Measurements from ENCODE around the gene BSN. TPM values are rescaled to one million over a fixed set of nuclear protein-coding genes. Genes with fewer than 3 reads are reported as not detected.

BSN gene
- total and polyA plus RNA-seq, 2 donors (not counting 3 experiments of a cell fraction or from before 2014, with no cell fraction given): 0.04 to 0.27 TPM

GRCh38 chr3:49653621-49654020, 99.3 kb downstream of the BSN start:
- intact Hi-C loops (cut with micrococcal nuclease) (no loop called here), dilution Hi-C loops (cut with MboI; ENCODE audit: extremely low pct_ligation_motif_present, low sequenced_read_pairs) (no loop called here)
- H3K9me1 ChIP-seq (replicated peaks; ENCODE audit: control insufficient read depth, extremely low read depth, insufficient read depth, low read length): no peaks in the 10 kb centered on the region
- H3K4me1 ChIP-seq (ENCODE audit: control insufficient read depth, extremely low read depth, insufficient read depth, low read length): no peaks in the 10 kb centered on the region
- TF ChIP-seq MAX (IDR thresholded peaks at IDR 0.05; ENCODE audit: insufficient read depth, insufficient read length) (no peak), GATA2 (IDR thresholded peaks at IDR 0.05; ENCODE audit: insufficient read depth, insufficient read length, low read depth, low read length) (no peak), POLR2A (IDR thresholded peaks at IDR 0.05; ENCODE audit: low read depth, low read length) (no peak), CTCF (IDR thresholded peaks at IDR 0.05; ENCODE audit: extremely low read depth in 1 of 2, insufficient read depth in 1 of 2, low read depth in 1 of 2, low read length in 2 of 2) (no peak), EZH2 (IDR thresholded peaks at IDR 0.05; ENCODE audit: borderline replicate concordance, low read depth, low read length, severe bottlenecking) (no peak), MYC (IDR thresholded peaks at IDR 0.05; ENCODE audit: low read depth, low read length) (no peak), FOS (IDR thresholded peaks at IDR 0.05; ENCODE audit: borderline replicate concordance, insufficient read depth, low read length) (no peak), JUN (IDR thresholded peaks at IDR 0.05; ENCODE audit: borderline replicate concordance, insufficient read depth, insufficient read length, low read depth) (no peak), POLR2AphosphoS5 (IDR thresholded peaks at IDR 0.05; ENCODE audit: insufficient read depth, low read depth, low read length) (no peak)
- CTCF ChIA-PET: interaction anchor here (0.5 to 1.9 kb wide), 2 partner anchors 18 to 114 kb away, joined by 3 to 5 read pairs; no protein-coding TSS in a partner anchor
- no TSS peak for BruUV-seq (replicated peaks)
- H3K79me2 ChIP-seq (ENCODE audit: control insufficient read depth, insufficient read depth, low read length): no peaks in the 10 kb centered on the region
- H4K20me1 ChIP-seq (replicated peaks; ENCODE audit: control insufficient read depth, extremely low read depth, insufficient read depth, low read length): no peaks in the 10 kb centered on the region
- FAIRE-seq (no peak), DNase-seq (ENCODE audit: low read depth, low spot score) (no peak)
- no peak overlapping the region for H3K4me2 ChIP-seq (ENCODE audit: insufficient read depth, low read length)
- no peaks in the 10 kb centered on the region for H3K36me3 ChIP-seq (ENCODE audit: control insufficient read depth in 2 of 2, extremely low read depth in 1 of 2, insufficient read depth in 2 of 2, low read length in 2 of 2)
- POLR2A ChIA-PET: no interaction called here
- H3K4me3 ChIP-seq (replicated peaks in 1 of 3; ENCODE audit: insufficient read depth in 1 of 3, low read depth in 1 of 3, low read length in 3 of 3): no peak overlapping the region
- no peaks in the 10 kb centered on the region for H3K9me3 ChIP-seq (replicated peaks; ENCODE audit: control insufficient read depth, insufficient read depth, low read length)
- no peak overlapping the region for H3K27ac ChIP-seq (ENCODE audit: insufficient read depth, low read depth, low read length)
- H2AFZ ChIP-seq (ENCODE audit: low read depth, low read length): no peak overlapping the region
- H3K27me3 ChIP-seq (ENCODE audit: control insufficient read depth in 2 of 2, insufficient read depth in 2 of 2, low read length in 2 of 2): no peaks in the 10 kb centered on the region
- no peak overlapping the region for H3K9ac ChIP-seq (replicated peaks; ENCODE audit: extremely low read depth, insufficient read depth, low read length)

Data from endothelial cell of umbilical vein (primary cell).